Esophagus squamous epithelium (tissue), 5 donors: ENCODE data around the gene KRT17. TPM values are rescaled to one million over a fixed set of nuclear protein-coding genes. Genes with fewer than 3 reads are reported as not detected.
A peak's percentile ranks its signal among the peaks of the same experiment; 100 is the strongest.
"Not testable (repeated sequence)": the region's sequence is repeated elsewhere in the genome, so short reads cannot be mapped to it uniquely, and the experiment has no call there.

Source experiments
- DNase-seq: peaks from one replicate; lab custom pipeline; 2025; lab: John Stamatoyannopoulos, UW
- H3K27ac ChIP-seq, 4 donors: fragments of 200-600 bp; sonication (generic); one replicate each; pipeline ENCODE4 v1.5.1; 2016 to 2019; ENCODE audit warnings: mild to moderate bottlenecking in 1 of 4
- H3K27me3 ChIP-seq, 4 donors: fragments of 200-600 bp; sonication (generic); 1 replicate in 3 of 4; 2 replicates in 1 of 4; pipeline versions ENCODE4 v1.5.1 to v1.6.0; 2017 to 2021; ENCODE audit warnings: antibody characterized with exemption in 1 of 4
- H3K36me3 ChIP-seq, 3 donors: fragments of 200-600 bp; sonication (generic); one replicate each; pipeline ENCODE4 v1.5.1; 2016 to 2019
- H3K4me1 ChIP-seq, 3 donors: fragments of 200-600 bp; sonication (generic); one replicate each; pipeline ENCODE4 v1.5.1; 2017 to 2019
- H3K4me3 ChIP-seq, 4 donors: fragments of 200-600 bp; sonication (generic); 1 replicate in 3 of 4; 2 replicates in 1 of 4; pipeline ENCODE4 v1.5.1; 2016 to 2019; ENCODE audit warnings: mild to moderate bottlenecking in 2 of 4, moderate library complexity in 1 of 4
- H3K9me3 ChIP-seq, 3 donors: fragments of 200-600 bp; sonication (generic); one replicate each; pipeline ENCODE4 v1.5.1; 2016 to 2019
- POLR2A ChIP-seq, 4 donors: fragments of 450-650 bp; IDR thresholded peaks; one replicate each; pipeline ENCODE4 v1.6.1; 2017; ENCODE audit warnings: antibody characterized with exemption in 4 of 4, mild to moderate bottlenecking in 4 of 4, moderate library complexity in 3 of 4
- WGBS, 2 donors: methylation state at CpG; one replicate each; pipeline ENCODE4 v1.1.5; 2018; 5-methylcytosine and 5-hydroxymethylcytosine counted together
- intact Hi-C: fragments of 100-400 bp; cut with DNase I; formaldehyde crosslinking; loops from one replicate; pipeline ENCODE4 v1.15.0; 2022
- total RNA-seq, 4 donors: library from RNA; depleted of rRNA; stranded (reverse); fragments of >200 nt; gene quantifications; one replicate each; pipeline ENCODE4 v1.1.0, GENCODE V29; 2016
- TF ChIP-seq, protein P1 (sequence below), 6 experiments: fragments of 450-650 bp in 4 of 6; fragments of 200-600 bp in 2 of 6; sonication (generic) in 2 of 6; IDR thresholded peaks; one replicate each; pipeline ENCODE4 v1.5.1; 2016 to 2019; ENCODE audit warnings: antibody characterized with exemption in 6 of 6, mild to moderate bottlenecking in 4 of 6, moderate library complexity in 4 of 6
- donor health status: DM: yes; HTN: yes; CAD: no.

The KRT17 gene
- total RNA-seq, 4 donors from 2014 or later = 45.8 to 2,552 (median 75.7) TPM

DNA sequence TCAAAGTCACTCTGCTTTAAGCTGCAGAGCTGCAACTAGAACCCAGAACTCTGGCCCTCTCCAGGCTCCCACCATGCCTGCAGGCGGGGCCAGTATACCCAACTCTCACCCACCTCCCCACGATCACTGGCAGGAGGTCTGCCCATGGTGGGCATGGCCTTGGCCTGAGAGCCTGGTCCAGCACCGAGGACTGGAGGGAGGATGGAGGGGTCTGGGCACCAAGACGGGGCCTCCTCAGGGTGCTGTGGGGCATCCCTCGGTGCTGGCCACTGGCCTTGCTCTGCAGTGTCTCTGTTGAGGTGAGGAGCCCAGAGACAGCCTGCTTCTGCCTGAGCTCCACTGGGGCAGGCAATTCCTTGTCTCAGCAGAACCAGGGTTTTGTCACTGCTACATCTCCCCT is 10.3 kb downstream of the KRT17 start:
- TF ChIP-seq, protein P1, sequence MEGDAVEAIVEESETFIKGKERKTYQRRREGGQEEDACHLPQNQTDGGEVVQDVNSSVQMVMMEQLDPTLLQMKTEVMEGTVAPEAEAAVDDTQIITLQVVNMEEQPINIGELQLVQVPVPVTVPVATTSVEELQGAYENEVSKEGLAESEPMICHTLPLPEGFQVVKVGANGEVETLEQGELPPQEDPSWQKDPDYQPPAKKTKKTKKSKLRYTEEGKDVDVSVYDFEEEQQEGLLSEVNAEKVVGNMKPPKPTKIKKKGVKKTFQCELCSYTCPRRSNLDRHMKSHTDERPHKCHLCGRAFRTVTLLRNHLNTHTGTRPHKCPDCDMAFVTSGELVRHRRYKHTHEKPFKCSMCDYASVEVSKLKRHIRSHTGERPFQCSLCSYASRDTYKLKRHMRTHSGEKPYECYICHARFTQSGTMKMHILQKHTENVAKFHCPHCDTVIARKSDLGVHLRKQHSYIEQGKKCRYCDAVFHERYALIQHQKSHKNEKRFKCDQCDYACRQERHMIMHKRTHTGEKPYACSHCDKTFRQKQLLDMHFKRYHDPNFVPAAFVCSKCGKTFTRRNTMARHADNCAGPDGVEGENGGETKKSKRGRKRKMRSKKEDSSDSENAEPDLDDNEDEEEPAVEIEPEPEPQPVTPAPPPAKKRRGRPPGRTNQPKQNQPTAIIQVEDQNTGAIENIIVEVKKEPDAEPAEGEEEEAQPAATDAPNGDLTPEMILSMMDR (IDR thresholded peaks at IDR 0.05) = no peak
- TF ChIP-seq POLR2A (IDR thresholded peaks at IDR 0.05) = no peak
- Histone ChIP-seq H3K27ac (no peak overlapping the region), H3K36me3 (no peaks in the 10 kb centered on the region), H3K4me1 (peaks cover 8 to 34% (median 10%) of the 10 kb centered on the region in 3 donors), H3K27me3 (peaks cover 0 to 83% (median 0%) of the 10 kb centered on the region in 4 donors), H3K9me3 (no peaks in the 10 kb centered on the region), H3K4me3 (no peak overlapping the region)
- WGBS, 2 donors = 83% methylated on average over 1 of the region's 5 CpGs; no CpG with 5 or more reads in 1 of the 2 donors
- no peak for DNase-seq
- intact Hi-C loops = no loop called here

DNA sequence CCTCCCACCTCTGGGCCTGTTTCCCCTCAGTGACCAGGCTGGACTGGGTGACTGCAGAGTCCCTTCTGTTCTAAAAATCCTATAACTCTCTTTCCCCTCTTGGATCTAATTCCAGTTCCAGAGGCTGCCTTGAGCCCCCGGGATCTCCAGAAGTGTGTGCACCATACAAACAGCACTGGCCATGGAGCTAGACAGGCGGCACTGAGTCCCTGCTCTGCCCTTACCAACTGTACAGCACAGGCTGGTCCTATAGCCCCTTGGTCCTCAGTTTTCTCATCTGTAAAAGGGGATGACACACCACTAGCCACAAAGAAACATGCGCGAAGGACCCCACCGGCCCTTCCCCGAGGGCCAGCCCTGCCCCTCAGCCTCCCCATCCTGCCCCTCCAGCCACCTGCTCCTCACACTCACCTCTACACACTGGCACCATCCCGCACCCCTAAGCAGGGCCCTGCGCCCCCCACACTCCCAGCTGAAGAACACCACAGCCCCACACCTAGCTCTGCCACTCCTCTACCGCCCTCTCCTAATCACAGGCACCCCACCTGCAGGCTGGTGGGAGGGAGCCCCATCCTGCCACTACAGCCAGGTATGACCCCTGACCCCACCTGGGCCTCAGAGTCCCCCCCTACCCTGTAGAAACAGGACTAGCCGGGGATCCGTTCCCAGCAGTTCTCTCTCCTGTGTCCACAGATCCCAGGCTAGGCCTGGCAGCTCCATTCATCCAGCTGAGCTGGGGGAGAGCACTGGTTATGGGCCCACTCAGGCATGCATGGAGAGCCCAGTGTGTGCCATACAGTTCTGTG is 10.9 kb downstream of the KRT17 start:
- WGBS, 2 donors = 61 to 71% methylated on average over 4 to 8 of the region's 11 CpGs
- peaks cover 8 to 31% (median 10%) of the 10 kb centered on the region in 3 donors for H3K4me1 ChIP-seq
- no peaks in the 10 kb centered on the region for H3K36me3 ChIP-seq
- TF ChIP-seq, protein P1 (IDR thresholded peaks at IDR 0.05) = no peak
- TF ChIP-seq POLR2A (IDR thresholded peaks at IDR 0.05) = no peak
- peak overlapping the region in 2 of 4 donors; percentile 30 to 46 for H3K27ac ChIP-seq
- peaks cover 0 to 77% (median 0%) of the 10 kb centered on the region in 4 donors for H3K27me3 ChIP-seq
- H3K9me3 ChIP-seq = no peaks in the 10 kb centered on the region
- no peak overlapping the region for H3K4me3 ChIP-seq
- intact Hi-C loops = no loop called here
- no peak for DNase-seq

DNA sequence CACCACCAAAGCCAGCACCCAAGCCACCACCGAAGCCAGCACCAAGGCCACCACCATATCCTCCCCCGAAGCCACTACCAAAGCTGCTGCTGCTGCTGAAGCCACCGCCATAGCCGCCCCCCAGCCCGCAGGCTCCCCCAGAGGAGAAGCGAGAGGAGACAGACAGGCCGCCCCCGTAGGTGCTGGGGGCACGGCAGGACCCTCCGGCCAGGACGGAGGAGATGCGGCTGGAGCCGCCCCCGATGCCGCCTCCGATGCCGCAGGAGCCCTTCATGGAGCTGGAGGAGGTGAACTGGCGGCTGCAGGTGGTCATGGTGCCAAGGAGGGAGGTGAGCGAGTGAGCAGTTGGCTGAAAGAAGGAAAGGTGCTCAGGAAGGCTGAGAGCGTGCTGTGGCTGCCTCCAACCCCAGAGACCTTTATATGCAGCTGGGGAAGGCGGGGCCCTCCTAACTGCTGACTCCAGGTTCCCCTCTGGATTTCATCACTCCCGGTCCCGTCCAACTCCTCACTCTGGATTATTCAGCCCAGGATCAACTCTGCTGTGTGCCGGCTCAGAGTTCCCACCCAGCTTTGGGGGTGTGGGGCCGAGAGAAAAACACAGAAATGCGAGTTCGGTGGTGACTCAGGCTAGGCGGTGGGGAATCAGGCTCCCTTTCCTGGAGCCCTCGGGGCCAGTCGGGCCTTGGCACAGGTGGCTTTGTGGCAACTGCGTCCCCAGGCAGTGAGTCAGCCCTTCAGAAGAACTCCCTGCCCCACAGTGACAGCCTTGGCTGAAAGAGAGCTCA is 11.8 kb downstream of the KRT17 start, which contains the start of gene KRT16:
KRT16 (minus strand) TSS at position 392 of the 785 bp plus-strand sequence; CDS start at position 313, 79 bp downstream.
- DNase-seq, H3K9me3 ChIP-seq, intact Hi-C loops, H3K36me3 ChIP-seq: not testable (repeated sequence)
- peaks cover 8 to 24% (median 10%) of the 10 kb centered on the region in 3 donors for H3K4me1 ChIP-seq
- H3K27ac ChIP-seq = peak within 1 kb of the TSS; percentile 20 to 67 (median 49)
- peak within 1 kb of the TSS in 2 of 4 donors; percentile 22 to 37 for H3K4me3 ChIP-seq
- peaks cover 0 to 68% (median 0%) of the 10 kb centered on the region in 4 donors for H3K27me3 ChIP-seq
- 32 to 89% methylated on average over 3 to 8 of the region's 31 CpGs for WGBS, 2 donors

DNA sequence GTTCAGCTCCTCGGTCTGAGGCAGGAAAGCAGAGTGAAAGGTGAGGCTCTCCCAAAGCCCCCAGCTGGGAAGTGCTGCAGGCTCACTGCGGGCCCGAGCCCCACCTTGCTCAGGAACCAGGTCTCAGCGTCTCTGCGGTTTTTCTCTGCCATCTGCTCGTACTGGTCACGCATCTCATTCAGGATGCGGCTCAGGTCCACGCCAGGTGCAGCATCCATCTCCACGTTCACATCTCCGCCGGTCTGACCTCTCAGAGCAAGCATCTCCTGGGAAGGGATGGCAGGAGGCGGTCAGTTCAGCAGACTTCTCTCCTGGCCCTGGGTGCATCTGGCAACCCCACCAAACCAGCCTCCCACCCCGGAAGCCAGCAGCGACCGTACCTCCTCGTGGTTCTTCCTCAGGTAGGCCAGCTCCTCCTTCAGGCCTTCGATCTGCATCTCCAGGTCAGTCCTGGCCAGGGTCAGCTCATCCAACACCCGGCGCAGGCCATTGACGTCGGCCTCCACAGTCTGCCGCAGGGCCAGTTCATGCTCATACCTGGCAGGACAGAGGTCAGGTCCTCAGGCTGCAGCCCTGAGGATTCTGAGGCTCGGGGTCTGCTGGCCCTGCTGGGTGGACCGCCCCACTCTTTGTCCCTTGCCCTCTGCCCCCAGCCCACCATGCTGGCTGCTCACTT is 13.3 kb downstream of the KRT17 start:
- Histone ChIP-seq H3K36me3 (no peaks in the 10 kb centered on the region), H3K9me3 (peaks cover 0 to 14% (median 0%) of the 10 kb centered on the region in 3 donors), H3K27me3 (peaks cover 0 to 56% (median 0%) of the 10 kb centered on the region in 4 donors), H3K4me3 (peak overlapping the region in 1 of 4 donors; percentile 26), H3K27ac (no peak overlapping the region), H3K4me1 (peaks cover 8 to 21% (median 10%) of the 10 kb centered on the region in 3 donors)
- intact Hi-C loops = no loop called here
- no peak for DNase-seq
- WGBS, 2 donors = 92 to 95% methylated on average over 10 to 21 of the region's 25 CpGs
- no peak for TF ChIP-seq POLR2A (IDR thresholded peaks at IDR 0.05)
- TF ChIP-seq, protein P1 (IDR thresholded peaks at IDR 0.05) = no peak

DNA sequence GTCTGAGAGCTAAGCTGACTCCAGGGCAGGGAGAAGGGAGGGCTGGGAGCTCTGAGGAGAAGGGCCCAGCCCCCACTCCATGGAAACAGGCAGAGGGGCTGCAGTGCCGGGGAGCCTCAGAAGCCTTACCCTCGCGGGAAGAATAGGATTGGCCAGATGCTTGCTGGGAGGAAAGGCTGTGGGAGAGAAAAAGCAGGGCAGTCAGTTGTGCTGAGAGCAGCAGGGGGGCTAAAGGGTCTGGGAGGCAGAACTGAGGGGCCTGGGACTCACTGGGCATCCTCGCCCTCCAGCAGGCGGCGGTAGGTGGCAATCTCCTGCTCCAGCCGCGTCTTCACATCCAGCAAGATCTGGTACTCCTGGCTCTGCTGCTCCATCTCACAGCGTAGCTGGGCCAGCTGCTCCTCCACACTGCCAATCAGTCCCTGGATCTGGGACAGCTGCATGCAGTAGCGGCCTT is 14.3 kb downstream of the KRT17 start:
- Histone ChIP-seq H3K4me1 (peaks cover 8 to 21% (median 10%) of the 10 kb centered on the region in 3 donors), H3K9me3 (peaks cover 0 to 15% (median 0%) of the 10 kb centered on the region in 3 donors), H3K27me3 (peaks cover 0 to 55% (median 0%) of the 10 kb centered on the region in 4 donors)
- H3K27ac ChIP-seq, intact Hi-C loops, DNase-seq, H3K4me3 ChIP-seq, H3K36me3 ChIP-seq: not testable (repeated sequence)
- WGBS, 2 donors = 60 to 74% methylated on average over 8 to 10 of the region's 10 CpGs

DNA sequence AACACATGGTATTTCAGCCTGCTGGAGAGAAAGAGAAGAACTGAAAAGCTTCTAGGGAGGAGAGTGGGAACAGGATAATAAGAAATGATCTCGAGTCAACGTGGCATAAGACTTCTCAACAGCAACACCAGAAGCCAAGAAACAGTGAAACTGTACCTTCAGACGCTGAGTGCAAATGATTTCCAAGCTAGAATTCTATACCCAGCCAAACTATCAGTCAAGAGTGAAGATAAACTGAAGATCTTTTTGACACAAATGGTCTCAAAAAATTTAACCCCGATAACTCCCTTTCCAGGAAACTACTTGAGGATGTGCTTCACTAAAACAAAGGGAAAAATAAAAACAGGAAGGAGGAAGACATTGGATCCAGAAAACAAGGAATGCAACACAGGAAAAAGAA is 17.4 kb downstream of the KRT17 start:
- H3K36me3 ChIP-seq, H3K4me1 ChIP-seq, H3K27ac ChIP-seq, H3K4me3 ChIP-seq, intact Hi-C loops, DNase-seq: not testable (repeated sequence)
- H3K9me3 ChIP-seq = peaks cover 0 to 15% (median 0%) of the 10 kb centered on the region in 3 donors
- 77 to 81% methylated on average over 4 of the region's 4 CpGs for WGBS, 2 donors
- peaks cover 0 to 65% (median 0%) of the 10 kb centered on the region in 4 donors for H3K27me3 ChIP-seq
